A673 (cell line): ENCODE data around the gene CREB3L2. TPM values are rescaled to one million over a fixed set of nuclear protein-coding genes. Genes with fewer than 3 reads are reported as not detected.
"Not testable (repeated sequence)": the region's sequence is repeated elsewhere in the genome, so short reads cannot be mapped to it uniquely, and the experiment has no call there.

ENCODE experiments used
- BruUV-seq: library from RNA; stranded (reverse); fragments of 400-500 nt; replicated peaks from 2 replicates; lab custom pipeline; 2021; lab: Mats Ljungman, UMichigan
- CTCF ChIA-PET: fragments of 300-600 bp; sonication (Branson Sonifier 250); formaldehyde crosslinking; loops from one replicate; lab custom pipeline; 2022; ENCODE audit warnings: antibody characterized with exemption; lab: Charles Lee
- POLR2A ChIA-PET: fragments of 300-600 bp; sonication (Branson Sonifier 250); formaldehyde crosslinking; loops from one replicate; lab custom pipeline; 2022; ENCODE audit warnings: antibody characterized with exemption; ENCODE audit not compliant: low non-redundant PET; lab: Charles Lee
- DNase-seq: peaks from one replicate; pipeline ENCODE4 v3.0.0-alpha.2; 2015; ENCODE audit warnings: low spot score
- H3K27ac ChIP-seq: fragments of 200-600 bp; sonication (generic); 2 replicates; pipeline ENCODE4 v1.5.1; 2016; ENCODE audit warnings: mixed run types, low read depth, mild to moderate bottlenecking, mixed read lengths, antibody characterized with exemption, low read length; ENCODE audit not compliant: poor library complexity, severe bottlenecking
- H3K27me3 ChIP-seq: fragments of 200-600 bp; sonication (generic); replicated peaks from 2 replicates; pipeline ENCODE4 v1.6.1; 2017; ENCODE audit warnings: mixed run types, low read depth, mild to moderate bottlenecking, mixed read lengths, antibody characterized with exemption, low read length; ENCODE audit not compliant: insufficient read depth, poor library complexity
- H3K36me3 ChIP-seq: fragments of 200-600 bp; sonication (generic); 2 replicates; pipeline ENCODE4 v1.6.1; 2016; ENCODE audit warnings: mixed run types, mild to moderate bottlenecking, mixed read lengths, antibody characterized with exemption, low read length; ENCODE audit not compliant: insufficient read depth, poor library complexity, severe bottlenecking
- H3K4me1 ChIP-seq: fragments of 200-600 bp; sonication (generic); 2 replicates; pipeline ENCODE4 v1.6.1; 2017; ENCODE audit warnings: mixed run types, mild to moderate bottlenecking, mixed read lengths, antibody characterized with exemption, low read length; ENCODE audit not compliant: insufficient read depth, poor library complexity, severe bottlenecking
- H3K4me3 ChIP-seq: fragments of 200-600 bp; sonication (generic); 2 replicates; pipeline ENCODE4 v1.5.1; 2016; ENCODE audit warnings: low read depth, mixed run types, mild to moderate bottlenecking, mixed read lengths, low read length; ENCODE audit not compliant: poor library complexity, severe bottlenecking
- H3K9me3 ChIP-seq: fragments of 200-600 bp; sonication (generic); 2 replicates; pipeline ENCODE4 v1.6.1; 2016; ENCODE audit warnings: mixed run types, low read depth, mild to moderate bottlenecking, mixed read lengths, antibody characterized with exemption, low read length; ENCODE audit not compliant: poor library complexity, severe bottlenecking
- EZH2 ChIP-seq: fragments of 200-600 bp; sonication (generic); IDR thresholded peaks from 2 replicates; pipeline ENCODE4 v1.6.1; 2017; ENCODE audit warnings: borderline replicate concordance, low read depth, mild to moderate bottlenecking, mixed read lengths, antibody characterized with exemption, low read length; ENCODE audit not compliant: poor library complexity, severe bottlenecking
- intact Hi-C: fragments of 100-400 bp; cut with micrococcal nuclease; formaldehyde crosslinking; loops from one replicate; pipeline ENCODE4 v1.10.0; 2022; ENCODE audit not compliant: unreplicated experiment
- total RNA-seq: library from RNA; stranded (reverse); gene quantifications from 2 replicates; pipeline ENCODE4 v1.2.3, GENCODE V29; 2021
- TF ChIP-seq, protein P1 (sequence below): fragments of 300-800, 200-600 bp; sonication (generic); conservative IDR thresholded peaks from 2 replicates; pipeline ENCODE4 v1.5.1; 2017; ENCODE audit warnings: low read depth, mild to moderate bottlenecking, antibody characterized with exemption, low read length, moderate library complexity, mixed read lengths

The CREB3L2 gene
- total RNA-seq, 1 experiment from 2014 or later: 17.0 TPM

DNA sequence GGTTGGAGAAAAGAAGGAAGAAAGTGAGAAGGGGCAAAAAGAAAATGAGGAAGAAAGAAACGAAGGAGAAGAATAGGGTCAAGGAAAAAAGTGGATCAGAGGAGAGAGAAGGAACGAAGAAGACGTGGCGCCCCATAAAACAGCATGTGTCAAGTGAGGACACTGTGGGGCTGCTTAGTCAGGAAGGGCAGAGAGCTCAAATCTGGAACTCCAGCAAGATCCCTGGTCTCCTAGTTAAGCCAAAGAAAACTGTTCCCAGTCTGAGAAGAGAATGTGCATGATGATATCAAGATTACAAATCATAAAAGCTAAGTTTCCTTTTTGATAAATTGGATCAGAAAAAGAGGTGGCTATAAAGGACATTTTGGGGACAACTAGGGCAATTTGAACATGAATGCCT lies 33.0 kb downstream of the CREB3L2 start:
- no peaks in the 10 kb centered on the region for H3K36me3 ChIP-seq
- no TSS peak for BruUV-seq

DNA sequence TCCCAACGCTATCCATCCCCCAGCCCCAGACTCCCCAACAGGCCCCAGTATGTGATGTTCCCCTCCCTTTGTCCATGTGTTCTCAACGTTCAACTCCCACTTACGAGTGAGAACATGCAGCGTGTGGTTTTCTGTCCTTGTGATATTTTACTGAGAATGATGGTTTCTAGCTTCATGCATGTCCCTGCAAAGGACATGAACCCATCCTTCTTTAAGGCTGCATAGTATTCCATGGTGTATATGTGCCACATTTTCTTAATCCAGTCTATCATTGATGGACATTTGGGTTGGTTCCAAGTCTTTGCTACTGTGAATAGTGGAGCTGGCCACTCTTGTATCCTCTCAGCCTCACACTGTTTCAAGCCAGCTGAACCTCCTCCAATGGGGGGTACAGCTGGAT lies 33.5 kb downstream of the CREB3L2 start:
- BruUV-seq, H3K27ac ChIP-seq, H3K4me3 ChIP-seq, POLR2A ChIA-PET, DNase-seq, H3K36me3 ChIP-seq, CTCF ChIA-PET, intact Hi-C loops, H3K9me3 ChIP-seq, H3K27me3 ChIP-seq: not testable (repeated sequence)
- peaks cover 21% of the 10 kb centered on the region for H3K4me1 ChIP-seq

More for the DNA sequence above, 33.0 kb downstream of the CREB3L2 start:
- no peak overlapping the region for H3K4me3 ChIP-seq
- DNase-seq: no peak
- H3K27ac ChIP-seq: no peak overlapping the region
- POLR2A ChIA-PET: no interaction called here
- H3K9me3 ChIP-seq: no peaks in the 10 kb centered on the region
- peaks cover 21% of the 10 kb centered on the region for H3K4me1 ChIP-seq
- H3K27me3 ChIP-seq: no peaks in the 10 kb centered on the region
- intact Hi-C loops: no loop called here
- CTCF ChIA-PET: no interaction called here
- TF ChIP-seq, protein P1, sequence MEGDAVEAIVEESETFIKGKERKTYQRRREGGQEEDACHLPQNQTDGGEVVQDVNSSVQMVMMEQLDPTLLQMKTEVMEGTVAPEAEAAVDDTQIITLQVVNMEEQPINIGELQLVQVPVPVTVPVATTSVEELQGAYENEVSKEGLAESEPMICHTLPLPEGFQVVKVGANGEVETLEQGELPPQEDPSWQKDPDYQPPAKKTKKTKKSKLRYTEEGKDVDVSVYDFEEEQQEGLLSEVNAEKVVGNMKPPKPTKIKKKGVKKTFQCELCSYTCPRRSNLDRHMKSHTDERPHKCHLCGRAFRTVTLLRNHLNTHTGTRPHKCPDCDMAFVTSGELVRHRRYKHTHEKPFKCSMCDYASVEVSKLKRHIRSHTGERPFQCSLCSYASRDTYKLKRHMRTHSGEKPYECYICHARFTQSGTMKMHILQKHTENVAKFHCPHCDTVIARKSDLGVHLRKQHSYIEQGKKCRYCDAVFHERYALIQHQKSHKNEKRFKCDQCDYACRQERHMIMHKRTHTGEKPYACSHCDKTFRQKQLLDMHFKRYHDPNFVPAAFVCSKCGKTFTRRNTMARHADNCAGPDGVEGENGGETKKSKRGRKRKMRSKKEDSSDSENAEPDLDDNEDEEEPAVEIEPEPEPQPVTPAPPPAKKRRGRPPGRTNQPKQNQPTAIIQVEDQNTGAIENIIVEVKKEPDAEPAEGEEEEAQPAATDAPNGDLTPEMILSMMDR: no peak
- TF ChIP-seq EZH2: no peak

DNA sequence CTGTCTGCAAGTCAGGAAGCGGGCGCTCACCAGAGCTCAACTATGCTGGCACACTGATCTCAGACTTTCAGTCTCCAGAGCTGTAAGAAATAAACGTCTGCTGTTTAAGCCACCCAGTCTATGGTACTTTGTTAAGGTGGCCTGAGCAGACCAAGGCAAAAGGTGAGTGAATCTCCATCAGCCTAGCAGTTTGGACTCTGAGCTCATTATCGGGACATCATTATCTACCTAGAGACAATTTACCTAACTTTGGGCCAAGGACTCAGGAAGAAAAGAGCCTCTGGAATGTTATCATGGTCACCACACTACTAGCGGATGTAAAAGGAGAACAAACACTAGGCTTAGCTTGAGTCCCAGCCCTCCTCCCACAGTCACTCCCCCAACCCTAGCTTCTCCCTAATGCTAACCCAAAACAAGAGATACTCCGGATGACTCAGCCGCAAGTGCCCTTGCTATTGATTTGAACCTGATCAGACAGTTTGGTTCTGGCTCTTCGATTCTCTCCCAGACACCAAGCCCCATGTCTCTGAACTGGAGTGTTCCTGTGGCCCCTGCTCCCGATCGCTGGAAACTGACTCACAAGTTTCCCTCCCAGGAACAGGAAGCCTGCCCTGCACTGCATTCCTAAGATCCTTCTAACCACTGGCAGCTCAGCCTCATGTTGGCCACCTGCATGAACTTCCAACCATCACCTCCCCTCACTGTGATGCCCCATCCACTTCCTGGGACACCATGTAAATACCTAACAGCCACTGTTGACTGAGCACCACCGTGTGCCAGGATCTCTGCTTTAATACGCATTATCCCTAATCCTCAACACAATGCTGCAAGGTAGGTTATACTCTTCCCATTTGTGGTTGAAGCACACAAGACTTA lies 34.5 kb downstream of the CREB3L2 start:
- Histone ChIP-seq H3K9me3 (no peaks in the 10 kb centered on the region), H3K4me1 (peaks cover 21% of the 10 kb centered on the region), H3K27ac (peak overlapping the region; percentile 15), H3K4me3 (no peak overlapping the region), H3K27me3 (no peaks in the 10 kb centered on the region), H3K36me3 (no peaks in the 10 kb centered on the region)
- no TSS peak for BruUV-seq
- intact Hi-C loops: no loop called here
- TF ChIP-seq EZH2: no peak
- TF ChIP-seq, protein P1: no peak
- CTCF ChIA-PET: no interaction called here
- DNase-seq: no peak
- POLR2A ChIA-PET: no interaction called here
